T-helper 1 cell treated with Interleukin-12 subunit alpha and Interleukin-12 subunit beta and Interleukin-4 antibody, amounts not matched to agents 30 ng/mL and 1 ng/mL, for 36 hours (primary cell): ENCODE data around the gene GDPD4. TPM values are rescaled to one million over a fixed set of nuclear protein-coding genes. Genes with fewer than 3 reads are reported as not detected.

ENCODE experiments used
- intact Hi-C: fragments of 100-400 bp; cut with micrococcal nuclease; formaldehyde crosslinking; loops from one replicate; pipeline ENCODE4 v1.15.1; 2024
- total RNA-seq: library from RNA; stranded (reverse); gene quantifications from 2 replicates; pipeline ENCODE4 v1.2.3, GENCODE V29; 2022

GDPD4 gene
- total RNA-seq, 1 donor from 2014 or later: not detected

GRCh38 chr11:77206264-77207018 is 95.0 kb downstream of the GDPD4 start:
- intact Hi-C loops: no loop called here

- intact Hi-C loops: no loop called here
Measured at GRCh38 chr11:77205467-77206263, 95.8 kb downstream of the GDPD4 start.

GRCh38 chr11:77204754-77205466 is 96.6 kb downstream of the GDPD4 start:
- intact Hi-C loops: no loop called here

- intact Hi-C loops: no loop called here
Measured at GRCh38 chr11:77203901-77204753, 97.4 kb downstream of the GDPD4 start.

- intact Hi-C loops: no loop called here
Measured at GRCh38 chr11:77202941-77203900, 98.3 kb downstream of the GDPD4 start.

- intact Hi-C loops: no loop called here
Measured at GRCh38 chr11:77201991-77202841, 99.3 kb downstream of the GDPD4 start.

- intact Hi-C loops: no loop called here
Measured at GRCh38 chr11:77201370-77201769, 100.1 kb downstream of the GDPD4 start.

- intact Hi-C loops: no loop called here
Measured at GRCh38 chr11:77200351-77201268, 100.9 kb downstream of the GDPD4 start.

- intact Hi-C loops: no loop called here
Measured at GRCh38 chr11:77199137-77199745, 102.2 kb downstream of the GDPD4 start.

- intact Hi-C loops: no loop called here
Measured at GRCh38 chr11:77198440-77198849, 103.0 kb downstream of the GDPD4 start.

GRCh38 chr11:77197626-77198320 is 103.7 kb downstream of the GDPD4 start:
- intact Hi-C loops: no loop called here

GRCh38 chr11:77196961-77197360 is 104.5 kb downstream of the GDPD4 start:
- intact Hi-C loops: no loop called here

GRCh38 chr11:77195071-77195755 is 106.3 kb downstream of the GDPD4 start:
- intact Hi-C loops: no loop called here

- intact Hi-C loops: no loop called here
Measured at GRCh38 chr11:77193911-77194830, 107.3 kb downstream of the GDPD4 start.

GRCh38 chr11:77193167-77193566 is 108.3 kb downstream of the GDPD4 start:
- intact Hi-C loops: no loop called here
